Measurements from ENCODE around the gene SHISA9.

SHISA9 gene

GRCh38 chr16:12942861-12943260, 41.5 kb downstream of the SHISA9 start:
- Histone ChIP-seq H3K4me2 (ENCODE audit: low read length) (no peak overlapping the region), H4K91ac (ENCODE audit: low read depth, low read length) (no peak overlapping the region), H3K9me3 (ENCODE audit: insufficient read depth, low read depth, low read length) (no peaks in the 10 kb centered on the region), H3K36me3 (ENCODE audit: control insufficient read depth in 1 of 2, insufficient read depth in 2 of 2, low read length in 2 of 2) (no peaks in the 10 kb centered on the region), H3K23ac (ENCODE audit: low read length) (no peak overlapping the region), H3K4me3 (ENCODE audit: low read depth, low read length) (no peak overlapping the region), H3K4me1 (ENCODE audit: control insufficient read depth in 1 of 2, insufficient read depth in 2 of 2, low read length in 2 of 2) (no peaks in the 10 kb centered on the region), H4K12ac (ENCODE audit: low read depth, low read length) (no peak overlapping the region), H3K79me1 (ENCODE audit: low read length) (no peaks in the 10 kb centered on the region), H2AK5ac (ENCODE audit: low read length) (no peak overlapping the region), H3K14ac (ENCODE audit: low read length) (no peak overlapping the region), H3K18ac (ENCODE audit: low read length) (no peak overlapping the region), H2BK120ac (ENCODE audit: insufficient read depth, low read length, poor library complexity) (no peak overlapping the region), H4K8ac (ENCODE audit: low read depth, low read length) (no peak overlapping the region), H2BK5ac (ENCODE audit: low read depth, low read length, poor library complexity) (no peak overlapping the region), H3K27me3 (ENCODE audit: insufficient read depth, low read length) (no peaks in the 10 kb centered on the region), H3K4ac (ENCODE audit: low read depth, low read length) (no peak overlapping the region), H2BK12ac (ENCODE audit: low read length) (no peak overlapping the region), H2AFZ (ENCODE audit: insufficient read depth, low read length, poor library complexity) (no peak overlapping the region), H3K9ac (ENCODE audit: low read length) (no peak overlapping the region), H3K27ac (ENCODE audit: low read depth, low read length) (no peak overlapping the region), H3K79me2 (ENCODE audit: control insufficient read depth, insufficient read depth, low read length, poor library complexity) (no peaks in the 10 kb centered on the region)
- DNase-seq, result no peak
- no CpG with 5 or more reads among the region's 5 CpGs for WGBS (ENCODE audit: extremely low coverage, insufficient coverage, insufficient read length)

GRCh38 chr16:12944300-12944699, 42.9 kb downstream of the SHISA9 start:
- H3K27ac ChIP-seq (ENCODE audit: low read depth, low read length), result no peak overlapping the region
- no peak overlapping the region for H3K4ac ChIP-seq (ENCODE audit: low read depth, low read length)
- no peak overlapping the region for H3K14ac ChIP-seq (ENCODE audit: low read length)
- no peak overlapping the region for H3K23ac ChIP-seq (ENCODE audit: low read length)
- no peak overlapping the region for H3K18ac ChIP-seq (ENCODE audit: low read length)
- H2BK12ac ChIP-seq (ENCODE audit: low read length), result no peak overlapping the region
- H3K79me2 ChIP-seq (ENCODE audit: control insufficient read depth, insufficient read depth, low read length, poor library complexity), result no peaks in the 10 kb centered on the region
- no peaks in the 10 kb centered on the region for H3K79me1 ChIP-seq (ENCODE audit: low read length)
- H3K4me2 ChIP-seq (ENCODE audit: low read length), result no peak overlapping the region
- H2BK5ac ChIP-seq (ENCODE audit: low read depth, low read length, poor library complexity), result no peak overlapping the region
- no peak overlapping the region for H3K4me3 ChIP-seq (ENCODE audit: low read depth, low read length)
- no peak overlapping the region for H2AFZ ChIP-seq (ENCODE audit: insufficient read depth, low read length, poor library complexity)
- H4K8ac ChIP-seq (ENCODE audit: low read depth, low read length), result no peak overlapping the region
- no peak overlapping the region for H4K12ac ChIP-seq (ENCODE audit: low read depth, low read length)
- H4K91ac ChIP-seq (ENCODE audit: low read depth, low read length), result no peak overlapping the region
- no peak for DNase-seq
- H3K9me3 ChIP-seq (ENCODE audit: insufficient read depth, low read depth, low read length), result no peaks in the 10 kb centered on the region
- no peak overlapping the region for H2AK5ac ChIP-seq (ENCODE audit: low read length)
- no peaks in the 10 kb centered on the region for H3K36me3 ChIP-seq (ENCODE audit: control insufficient read depth in 1 of 2, insufficient read depth in 2 of 2, low read length in 2 of 2)
- WGBS (ENCODE audit: extremely low coverage, insufficient coverage, insufficient read length), result no CpG with 5 or more reads among the region's 3 CpGs
- H3K27me3 ChIP-seq (ENCODE audit: insufficient read depth, low read length), result no peaks in the 10 kb centered on the region
- no peaks in the 10 kb centered on the region for H3K4me1 ChIP-seq (ENCODE audit: control insufficient read depth in 1 of 2, insufficient read depth in 2 of 2, low read length in 2 of 2)
- H2BK120ac ChIP-seq (ENCODE audit: insufficient read depth, low read length, poor library complexity), result no peak overlapping the region
- no peak overlapping the region for H3K9ac ChIP-seq (ENCODE audit: low read length)

GRCh38 chr16:12951392-12951791, 50.0 kb downstream of the SHISA9 start:
- no peak overlapping the region for H2AFZ ChIP-seq (ENCODE audit: insufficient read depth, low read length, poor library complexity)
- H3K23ac ChIP-seq (ENCODE audit: low read length), result no peak overlapping the region
- H2BK12ac ChIP-seq (ENCODE audit: low read length), result no peak overlapping the region
- H3K4me3 ChIP-seq (ENCODE audit: low read depth, low read length), result no peak overlapping the region
- no peak overlapping the region for H4K12ac ChIP-seq (ENCODE audit: low read depth, low read length)
- no peak for DNase-seq
- H3K9ac ChIP-seq (ENCODE audit: low read length), result no peak overlapping the region
- H2BK120ac ChIP-seq (ENCODE audit: insufficient read depth, low read length, poor library complexity), result no peak overlapping the region
- no peaks in the 10 kb centered on the region for H3K79me1 ChIP-seq (ENCODE audit: low read length)
- H3K18ac ChIP-seq (ENCODE audit: low read length), result no peak overlapping the region
- H3K9me3 ChIP-seq (ENCODE audit: insufficient read depth, low read depth, low read length), result no peaks in the 10 kb centered on the region
- H3K27ac ChIP-seq (ENCODE audit: low read depth, low read length), result no peak overlapping the region
- H3K36me3 ChIP-seq (ENCODE audit: control insufficient read depth in 1 of 2, insufficient read depth in 2 of 2, low read length in 2 of 2), result no peaks in the 10 kb centered on the region
- no peak overlapping the region for H3K14ac ChIP-seq (ENCODE audit: low read length)
- no peak overlapping the region for H3K4ac ChIP-seq (ENCODE audit: low read depth, low read length)
- no peak overlapping the region for H2BK5ac ChIP-seq (ENCODE audit: low read depth, low read length, poor library complexity)
- no CpG with 5 or more reads among the region's 1 CpG for WGBS (ENCODE audit: extremely low coverage, insufficient coverage, insufficient read length)
- no peaks in the 10 kb centered on the region for H3K79me2 ChIP-seq (ENCODE audit: control insufficient read depth, insufficient read depth, low read length, poor library complexity)
- no peak overlapping the region for H2AK5ac ChIP-seq (ENCODE audit: low read length)
- H3K4me1 ChIP-seq (ENCODE audit: control insufficient read depth in 1 of 2, insufficient read depth in 2 of 2, low read length in 2 of 2), result peaks cover 0 to 4% of the 10 kb centered on the region in 2 experiments
- no peak overlapping the region for H4K91ac ChIP-seq (ENCODE audit: low read depth, low read length)
- H3K4me2 ChIP-seq (ENCODE audit: low read length), result no peak overlapping the region
- H4K8ac ChIP-seq (ENCODE audit: low read depth, low read length), result no peak overlapping the region
- H3K27me3 ChIP-seq (ENCODE audit: insufficient read depth, low read length), result no peaks in the 10 kb centered on the region

GRCh38 chr16:12951976-12952375, 50.6 kb downstream of the SHISA9 start:
- Histone ChIP-seq H2AFZ (ENCODE audit: insufficient read depth, low read length, poor library complexity) (no peak overlapping the region), H2BK12ac (ENCODE audit: low read length) (no peak overlapping the region), H3K27ac (ENCODE audit: low read depth, low read length) (no peak overlapping the region), H3K4me1 (ENCODE audit: control insufficient read depth in 1 of 2, insufficient read depth in 2 of 2, low read length in 2 of 2) (peaks cover 0 to 4% of the 10 kb centered on the region in 2 experiments), H4K91ac (ENCODE audit: low read depth, low read length) (no peak overlapping the region), H3K9ac (ENCODE audit: low read length) (no peak overlapping the region), H3K27me3 (ENCODE audit: insufficient read depth, low read length) (no peaks in the 10 kb centered on the region), H3K18ac (ENCODE audit: low read length) (no peak overlapping the region), H2BK5ac (ENCODE audit: low read depth, low read length, poor library complexity) (no peak overlapping the region), H2AK5ac (ENCODE audit: low read length) (no peak overlapping the region), H3K4me2 (ENCODE audit: low read length) (no peak overlapping the region), H3K79me1 (ENCODE audit: low read length) (no peaks in the 10 kb centered on the region), H3K79me2 (ENCODE audit: control insufficient read depth, insufficient read depth, low read length, poor library complexity) (no peaks in the 10 kb centered on the region), H3K4me3 (ENCODE audit: low read depth, low read length) (no peak overlapping the region), H3K4ac (ENCODE audit: low read depth, low read length) (no peak overlapping the region), H3K9me3 (ENCODE audit: insufficient read depth, low read depth, low read length) (no peaks in the 10 kb centered on the region), H3K23ac (ENCODE audit: low read length) (no peak overlapping the region), H4K12ac (ENCODE audit: low read depth, low read length) (no peak overlapping the region), H4K8ac (ENCODE audit: low read depth, low read length) (no peak overlapping the region), H3K14ac (ENCODE audit: low read length) (no peak overlapping the region), H3K36me3 (ENCODE audit: control insufficient read depth in 1 of 2, insufficient read depth in 2 of 2, low read length in 2 of 2) (no peaks in the 10 kb centered on the region), H2BK120ac (ENCODE audit: insufficient read depth, low read length, poor library complexity) (no peak overlapping the region)
- no CpG with 5 or more reads among the region's 4 CpGs for WGBS (ENCODE audit: extremely low coverage, insufficient coverage, insufficient read length)
- no peak for DNase-seq

Data from trophoblast cell (in vitro differentiated cells and primary cell).